OCI-M2 (cell line): ENCODE data around the gene GDF2.

Experiments
- DNase-seq: peaks from one replicate; lab custom pipeline; 2025; ENCODE audit not compliant: unreplicated experiment; lab: John Stamatoyannopoulos, UW

The GDF2 gene

GRCh38 chr10:47366731-47367460, 44.6 kb downstream of the GDF2 start:
- no peak for DNase-seq

GRCh38 chr10:47367646-47368045, 45.4 kb downstream of the GDF2 start:
- DNase-seq: no peak

GRCh38 chr10:47368431-47369180, 46.4 kb downstream of the GDF2 start:
- no peak for DNase-seq

GRCh38 chr10:47369251-47369894, 47.1 kb downstream of the GDF2 start:
- DNase-seq: no peak

GRCh38 chr10:47370015-47370767, 47.9 kb downstream of the GDF2 start:
- DNase-seq: no peak

GRCh38 chr10:47370878-47371277, 48.6 kb downstream of the GDF2 start:
- no peak for DNase-seq

- no peak for DNase-seq
Measured at GRCh38 chr10:47371629-47372485, 49.6 kb downstream of the GDF2 start.

GRCh38 chr10:47372726-47373125, 50.5 kb downstream of the GDF2 start:
- no peak for DNase-seq

- no peak for DNase-seq
Measured at GRCh38 chr10:47374611-47375536, 52.6 kb downstream of the GDF2 start.

GRCh38 chr10:47376522-47377220, 54.4 kb downstream of the GDF2 start:
- no peak for DNase-seq
